Glomerular visceral epithelial cell (primary cell): Measurements from ENCODE around the gene FRMD4A.
A peak's percentile ranks its signal among the peaks of the same experiment; 100 is the strongest.
"Not testable (repeated sequence)": the region's sequence is repeated elsewhere in the genome, so short reads cannot be mapped to it uniquely, and the experiment has no call there.

Experiments
- DNase-seq: peaks from one replicate; pipeline ENCODE4 v3.0.0-alpha.2; 2016; ENCODE audit errors: extremely low spot score

Gene FRMD4A

GRCh38 chr10:13722747-13723653 lies 607.7 kb downstream of the FRMD4A start:
- DNase-seq = no peak

GRCh38 chr10:13721486-13721885 lies 609.2 kb downstream of the FRMD4A start:
- no peak for DNase-seq

GRCh38 chr10:13720699-13721098 lies 610.0 kb downstream of the FRMD4A start:
- DNase-seq = no peak

GRCh38 chr10:13719425-13719824 lies 611.3 kb downstream of the FRMD4A start:
- DNase-seq = no peak

GRCh38 chr10:13718820-13719219 lies 611.9 kb downstream of the FRMD4A start:
- DNase-seq = no peak

- DNase-seq = peak; percentile 97
Measured at GRCh38 chr10:13717936-13718772, 612.6 kb downstream of the FRMD4A start.

GRCh38 chr10:13717571-13717935 lies 613.2 kb downstream of the FRMD4A start:
- no peak for DNase-seq

GRCh38 chr10:13716081-13717071 lies 614.3 kb downstream of the FRMD4A start:
- no peak for DNase-seq

- not testable (repeated sequence) for DNase-seq
Measured at GRCh38 chr10:13715596-13715995, 615.1 kb downstream of the FRMD4A start.

GRCh38 chr10:13715100-13715499 lies 615.6 kb downstream of the FRMD4A start:
- DNase-seq = no peak

- DNase-seq = peak; percentile 95
Measured at GRCh38 chr10:13712837-13713581, 617.7 kb downstream of the FRMD4A start.

GRCh38 chr10:13712476-13712836 lies 618.3 kb downstream of the FRMD4A start:
- DNase-seq = peak; percentile 12

- DNase-seq = no peak
Measured at GRCh38 chr10:13711291-13711690, 619.4 kb downstream of the FRMD4A start.

GRCh38 chr10:13709931-13710650 lies 620.6 kb downstream of the FRMD4A start:
- no peak for DNase-seq

GRCh38 chr10:13708256-13708990 lies 622.3 kb downstream of the FRMD4A start:
- DNase-seq = peak; percentile 66

- peak; percentile 84 for DNase-seq
Measured at GRCh38 chr10:13707156-13707881, 623.4 kb downstream of the FRMD4A start.

- no peak for DNase-seq
Measured at GRCh38 chr10:13706604-13707003, 624.1 kb downstream of the FRMD4A start.

GRCh38 chr10:13706175-13706574 lies 624.5 kb downstream of the FRMD4A start:
- no peak for DNase-seq
